A673 (cell line): ENCODE results near the gene OR13C9. TPM values are rescaled to one million over a fixed set of nuclear protein-coding genes. Genes with fewer than 3 reads are reported as not detected.
"Not testable (repeated sequence)": the region's sequence is repeated elsewhere in the genome, so short reads cannot be mapped to it uniquely, and the experiment has no call there.

Experiments used
- BruUV-seq: library from RNA; stranded (reverse); fragments of 400-500 nt; replicated peaks from 2 replicates; lab custom pipeline; 2021; lab: Mats Ljungman, UMichigan
- CTCF ChIA-PET: fragments of 300-600 bp; sonication (Branson Sonifier 250); formaldehyde crosslinking; loops from one replicate; lab custom pipeline; 2022; ENCODE audit warnings: antibody characterized with exemption; lab: Charles Lee
- POLR2A ChIA-PET: fragments of 300-600 bp; sonication (Branson Sonifier 250); formaldehyde crosslinking; loops from one replicate; lab custom pipeline; 2022; ENCODE audit warnings: antibody characterized with exemption; ENCODE audit not compliant: low non-redundant PET; lab: Charles Lee
- DNase-seq: peaks from one replicate; pipeline ENCODE4 v3.0.0-alpha.2; 2015; ENCODE audit warnings: low spot score
- H3K27ac ChIP-seq: fragments of 200-600 bp; sonication (generic); 2 replicates; pipeline ENCODE4 v1.5.1; 2016; ENCODE audit warnings: mixed run types, low read depth, mild to moderate bottlenecking, mixed read lengths, antibody characterized with exemption, low read length; ENCODE audit not compliant: poor library complexity, severe bottlenecking
- H3K27me3 ChIP-seq: fragments of 200-600 bp; sonication (generic); replicated peaks from 2 replicates; pipeline ENCODE4 v1.6.1; 2017; ENCODE audit warnings: mixed run types, low read depth, mild to moderate bottlenecking, mixed read lengths, antibody characterized with exemption, low read length; ENCODE audit not compliant: insufficient read depth, poor library complexity
- H3K36me3 ChIP-seq: fragments of 200-600 bp; sonication (generic); 2 replicates; pipeline ENCODE4 v1.6.1; 2016; ENCODE audit warnings: mixed run types, mild to moderate bottlenecking, mixed read lengths, antibody characterized with exemption, low read length; ENCODE audit not compliant: insufficient read depth, poor library complexity, severe bottlenecking
- H3K4me1 ChIP-seq: fragments of 200-600 bp; sonication (generic); 2 replicates; pipeline ENCODE4 v1.6.1; 2017; ENCODE audit warnings: mixed run types, mild to moderate bottlenecking, mixed read lengths, antibody characterized with exemption, low read length; ENCODE audit not compliant: insufficient read depth, poor library complexity, severe bottlenecking
- H3K4me3 ChIP-seq: fragments of 200-600 bp; sonication (generic); 2 replicates; pipeline ENCODE4 v1.5.1; 2016; ENCODE audit warnings: low read depth, mixed run types, mild to moderate bottlenecking, mixed read lengths, low read length; ENCODE audit not compliant: poor library complexity, severe bottlenecking
- H3K9me3 ChIP-seq: fragments of 200-600 bp; sonication (generic); 2 replicates; pipeline ENCODE4 v1.6.1; 2016; ENCODE audit warnings: mixed run types, low read depth, mild to moderate bottlenecking, mixed read lengths, antibody characterized with exemption, low read length; ENCODE audit not compliant: poor library complexity, severe bottlenecking
- CTCF ChIP-seq: fragments of 300-800, 200-600 bp; sonication (generic); conservative IDR thresholded peaks from 2 replicates; pipeline ENCODE4 v1.5.1; 2017; ENCODE audit warnings: low read depth, mild to moderate bottlenecking, antibody characterized with exemption, low read length, moderate library complexity, mixed read lengths
- EZH2 ChIP-seq: fragments of 200-600 bp; sonication (generic); IDR thresholded peaks from 2 replicates; pipeline ENCODE4 v1.6.1; 2017; ENCODE audit warnings: borderline replicate concordance, low read depth, mild to moderate bottlenecking, mixed read lengths, antibody characterized with exemption, low read length; ENCODE audit not compliant: poor library complexity, severe bottlenecking
- intact Hi-C: fragments of 100-400 bp; cut with micrococcal nuclease; formaldehyde crosslinking; loops from one replicate; pipeline ENCODE4 v1.10.0; 2022; ENCODE audit not compliant: unreplicated experiment
- total RNA-seq: library from RNA; stranded (reverse); gene quantifications from 2 replicates; pipeline ENCODE4 v1.2.3, GENCODE V29; 2021

OR13C9 gene
- total RNA-seq, 1 experiment from 2014 or later: not detected

- CTCF ChIA-PET, H3K4me3 ChIP-seq, intact Hi-C loops, H3K36me3 ChIP-seq, H3K9me3 ChIP-seq, H3K27ac ChIP-seq, DNase-seq, BruUV-seq, H3K4me1 ChIP-seq, H3K27me3 ChIP-seq: not testable (repeated sequence)
- POLR2A ChIA-PET: interaction anchor here (0.7 kb wide), 1 partner anchor 94 kb away, joined by 3 read pairs; no protein-coding TSS in a partner anchor
These were observed 19.3 kb downstream of the OR13C9 start for GRCh38 chr9:104598749-104599148.

- BruUV-seq: no TSS peak
- H3K9me3 ChIP-seq: no peaks in the 10 kb centered on the region
- H3K36me3 ChIP-seq: no peaks in the 10 kb centered on the region
- H3K27me3 ChIP-seq: no peaks in the 10 kb centered on the region
- intact Hi-C loops: no loop called here
- H3K4me3 ChIP-seq: no peak overlapping the region
- no peak overlapping the region for H3K27ac ChIP-seq
- TF ChIP-seq CTCF (no peak), EZH2 (no peak)
- H3K4me1 ChIP-seq: no peaks in the 10 kb centered on the region
- DNase-seq: no peak
- POLR2A ChIA-PET: no interaction called here
- CTCF ChIA-PET: no interaction called here
These were observed 28.4 kb downstream of the OR13C9 start for GRCh38 chr9:104589626-104590025.

- Histone ChIP-seq H3K27me3 (no peaks in the 10 kb centered on the region), H3K9me3 (no peaks in the 10 kb centered on the region), H3K27ac (no peak overlapping the region), H3K4me1 (no peaks in the 10 kb centered on the region), H3K4me3 (no peak overlapping the region), H3K36me3 (no peaks in the 10 kb centered on the region)
- peak; percentile 17 for DNase-seq
- no TSS peak for BruUV-seq
- TF ChIP-seq CTCF (no peak), EZH2 (no peak)
- POLR2A ChIA-PET: no interaction called here
- CTCF ChIA-PET: no interaction called here
- intact Hi-C loops: no loop called here
These were observed 31.4 kb downstream of the OR13C9 start for GRCh38 chr9:104586496-104587180.

GRCh38 chr9:104580562-104580961 is 37.4 kb downstream of the OR13C9 start:
- Histone ChIP-seq H3K36me3 (no peaks in the 10 kb centered on the region), H3K27me3 (no peaks in the 10 kb centered on the region), H3K4me3 (no peak overlapping the region), H3K4me1 (no peaks in the 10 kb centered on the region), H3K9me3 (no peaks in the 10 kb centered on the region), H3K27ac (no peak overlapping the region)
- no TSS peak for BruUV-seq
- TF ChIP-seq CTCF (no peak), EZH2 (no peak)
- ChIA-PET POLR2A (no interaction called here), CTCF (no interaction called here)
- intact Hi-C loops: no loop called here
- DNase-seq: no peak
